CD4-positive, CD25-positive, alpha-beta regulatory T cell (primary cell): ENCODE measurements around the gene EXOC3L1. TPM values are rescaled to one million over a fixed set of nuclear protein-coding genes. Genes with fewer than 3 reads are reported as not detected.

Experiments
- ATAC-seq, 2 donors: fragments of 150-1000 bp; cut with Tn5 transposase; one replicate each; pipeline ENCODE4 v1.10.0; 2021; ENCODE audit warnings: low read depth in 2 of 2, moderate number of reproducible peaks in 2 of 2, moderate library complexity in 1 of 2
- DNase-seq, 3 donors: peaks; one replicate each; pipeline versions ENCODE4 v3.0.0 to v3.0.0-alpha.2; 2012 to 2022; ENCODE audit warnings: mixed read lengths in 1 of 3
- H3K27ac ChIP-seq: one replicate; pipeline ENCODE4 v1.7.0; 2013; ENCODE audit warnings: mild to moderate bottlenecking, low read length; ENCODE audit not compliant: insufficient read depth, poor library complexity, severe bottlenecking
- H3K27me3 ChIP-seq: one replicate; pipeline ENCODE4 v1.7.0; 2013; ENCODE audit warnings: low read length; ENCODE audit not compliant: control insufficient read depth, insufficient read depth
- H3K36me3 ChIP-seq: one replicate; pipeline ENCODE4 v1.7.0; 2013; ENCODE audit warnings: mild to moderate bottlenecking, low read length, moderate library complexity; ENCODE audit not compliant: control insufficient read depth, insufficient read depth
- H3K4me1 ChIP-seq: 2 replicates; pipeline ENCODE4 v1.7.0; 2013; ENCODE audit warnings: mild to moderate bottlenecking, low read length; ENCODE audit not compliant: insufficient read depth, control insufficient read depth, poor library complexity, severe bottlenecking
- H3K4me3 ChIP-seq: one replicate; pipeline ENCODE4 v1.7.0; 2013; ENCODE audit warnings: low read depth, mild to moderate bottlenecking, low read length, moderate library complexity
- H3K9me3 ChIP-seq, 2 experiments: 1 replicate in 1 of 2; 2 replicates in 1 of 2; pipeline ENCODE4 v1.7.0; 2013; ENCODE audit warnings: low read length in 2 of 2, mild to moderate bottlenecking in 1 of 2, moderate library complexity in 1 of 2; ENCODE audit not compliant: control insufficient read depth in 2 of 2
- H3K27ac Mint-ChIP-seq, 3 donors: one replicate each; pipeline ENCODE4 v1.8.0; 2020 to 2022; ENCODE audit warnings: mild to moderate bottlenecking in 3 of 3, mixed read lengths in 3 of 3, moderate library complexity in 2 of 3
- H3K27me3 Mint-ChIP-seq: one replicate; pipeline ENCODE4 v1.8.0; 2022; ENCODE audit warnings: mild to moderate bottlenecking, mixed read lengths
- H3K36me3 Mint-ChIP-seq: one replicate; pipeline ENCODE4 v1.8.0; 2020; ENCODE audit warnings: mixed read lengths
- H3K4me1 Mint-ChIP-seq, 4 donors: one replicate each; pipeline ENCODE4 v1.8.0; 2020 to 2022; ENCODE audit warnings: mixed read lengths in 4 of 4, mild to moderate bottlenecking in 1 of 4
- H3K4me3 Mint-ChIP-seq, 4 donors: one replicate each; pipeline ENCODE4 v1.8.0; 2020 to 2022; ENCODE audit warnings: mild to moderate bottlenecking in 4 of 4, mixed read lengths in 4 of 4, moderate library complexity in 3 of 4
- H3K9me3 Mint-ChIP-seq, 7 donors: one replicate each; pipeline ENCODE4 v1.8.0; 2020 to 2022; ENCODE audit warnings: mixed read lengths in 7 of 7, mild to moderate bottlenecking in 3 of 7, moderate library complexity in 2 of 7
- polyA plus RNA-seq, 4 donors: library from polyadenylated mRNA; unstranded; fragments of 300-500 nt; fragmentation: Illumina TruSeq; gene quantifications; one replicate each; pipeline ENCODE4 v1.2.3, GENCODE V29; 2021
- total RNA-seq: library from RNA; stranded (reverse); gene quantifications from one replicate; pipeline ENCODE4 v1.2.3, GENCODE V29; 2022

EXOC3L1 gene
- total and polyA plus RNA-seq, 5 donors from 2014 or later, result 0.25 to 0.86 (median 0.35) TPM; not detected in 2

GRCh38 chr16:67234180-67234597 lies 44.3 kb upstream of the EXOC3L1 start:
- no peak for DNase-seq
- Mint-ChIP-seq H3K4me3 (no peak overlapping the region), H3K27me3 (no peaks in the 10 kb centered on the region), H3K4me1 (peaks cover 0 to 6% (median 0%) of the 10 kb centered on the region in 4 donors), H3K9me3 (peaks cover 0 to 1% (median 0%) of the 10 kb centered on the region in 7 donors), H3K36me3 (peaks cover 30% of the 10 kb centered on the region), H3K27ac (peak overlapping the region in 1 of 3 donors; percentile 52)
- H3K4me1 ChIP-seq, result no peaks in the 10 kb centered on the region
- no peak for ATAC-seq
- no peaks in the 10 kb centered on the region for H3K27me3 ChIP-seq
- H3K36me3 ChIP-seq, result peaks cover 61% of the 10 kb centered on the region
- no peak overlapping the region for H3K4me3 ChIP-seq
- no peaks in the 10 kb centered on the region for H3K9me3 ChIP-seq
- no peak overlapping the region for H3K27ac ChIP-seq

DNA sequence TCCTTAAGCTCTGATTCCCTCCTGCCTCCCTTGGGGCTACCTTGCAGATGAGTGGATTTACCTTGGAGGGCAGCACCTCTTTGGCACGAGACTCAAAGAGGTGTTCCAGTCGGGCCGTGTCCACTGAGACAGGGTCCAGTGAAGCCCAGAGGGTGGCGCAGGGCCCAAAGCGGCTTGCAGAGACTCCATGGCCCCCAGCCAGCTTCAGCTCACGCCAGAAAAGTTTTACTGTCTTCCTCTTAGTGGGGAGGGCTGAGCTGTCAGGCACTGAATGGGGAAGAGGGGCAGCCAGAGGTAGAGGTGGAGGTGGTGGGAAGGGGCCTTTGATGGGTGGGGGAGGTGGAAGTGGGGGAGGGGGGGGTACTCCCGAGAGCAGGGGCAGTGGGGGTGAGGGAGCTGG lies 43.7 kb upstream of the EXOC3L1 start:
- ATAC-seq, result no peak
- H3K27ac ChIP-seq, result no peak overlapping the region
- Mint-ChIP-seq H3K4me1 (peaks cover 0 to 8% (median 0%) of the 10 kb centered on the region in 4 donors), H3K4me3 (no peak overlapping the region), H3K36me3 (peaks cover 29% of the 10 kb centered on the region), H3K27me3 (no peaks in the 10 kb centered on the region), H3K9me3 (peaks cover 0 to 1% (median 0%) of the 10 kb centered on the region in 7 donors), H3K27ac (no peak overlapping the region)
- DNase-seq, result no peak
- no peaks in the 10 kb centered on the region for H3K4me1 ChIP-seq
- no peaks in the 10 kb centered on the region for H3K9me3 ChIP-seq
- H3K4me3 ChIP-seq, result no peak overlapping the region
- peaks cover 60% of the 10 kb centered on the region for H3K36me3 ChIP-seq
- H3K27me3 ChIP-seq, result no peaks in the 10 kb centered on the region

DNA sequence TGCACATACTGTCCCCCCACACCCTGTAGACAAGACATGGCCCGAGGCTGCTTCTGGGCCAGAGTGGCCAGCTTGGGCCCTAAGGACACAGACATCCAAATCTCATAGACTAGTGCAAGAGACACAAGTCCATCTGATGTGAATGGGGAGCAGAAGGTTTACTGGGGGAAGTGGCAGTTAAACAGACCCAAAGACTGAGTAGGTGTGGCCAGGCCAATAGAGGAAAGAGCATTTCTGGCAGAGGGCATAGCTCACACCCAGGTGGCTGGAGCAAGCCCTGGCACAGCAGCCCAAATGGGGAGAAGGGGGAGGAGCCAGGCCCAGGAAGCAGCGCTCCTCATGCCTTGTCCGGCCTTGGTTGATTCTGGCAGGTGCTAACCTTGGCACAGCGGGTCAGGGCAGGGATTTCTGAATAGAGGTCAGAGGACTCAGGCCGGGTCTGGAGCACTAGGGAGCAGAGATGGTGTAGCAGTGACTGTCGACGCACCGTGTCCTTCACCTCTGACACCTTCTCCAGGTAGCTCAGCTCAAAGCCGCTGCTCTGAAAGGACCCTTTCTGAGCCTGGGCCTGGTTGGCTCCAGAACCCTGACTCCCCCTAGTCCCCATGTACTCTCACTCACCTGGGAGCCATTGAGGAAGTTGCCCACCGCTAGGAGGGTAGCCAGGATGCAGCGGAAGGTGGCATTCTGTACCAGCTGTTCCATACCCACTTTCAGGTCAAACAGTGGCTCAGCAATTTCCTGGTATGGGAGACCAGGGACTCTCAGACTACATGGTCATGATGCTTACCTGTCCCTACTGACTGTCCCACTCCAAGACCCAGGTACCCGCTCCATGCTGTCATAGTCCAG lies 41.1 kb upstream of the EXOC3L1 start:
- Mint-ChIP-seq H3K9me3 (no peaks in the 10 kb centered on the region), H3K4me3 (peak overlapping the region in 2 of 4 donors; percentile 22 to 58), H3K27ac (peak overlapping the region in 1 of 3 donors; percentile 37), H3K27me3 (no peaks in the 10 kb centered on the region), H3K4me1 (peaks cover 0 to 25% (median 10%) of the 10 kb centered on the region in 4 donors), H3K36me3 (peaks cover 15% of the 10 kb centered on the region)
- no peaks in the 10 kb centered on the region for H3K9me3 ChIP-seq
- ATAC-seq (no peak), DNase-seq (no peak)
- peaks cover 49% of the 10 kb centered on the region for H3K36me3 ChIP-seq
- no peaks in the 10 kb centered on the region for H3K27me3 ChIP-seq
- H3K4me3 ChIP-seq, result no peak overlapping the region
- H3K4me1 ChIP-seq, result peaks cover 18% of the 10 kb centered on the region
- H3K27ac ChIP-seq, result no peak overlapping the region

DNA sequence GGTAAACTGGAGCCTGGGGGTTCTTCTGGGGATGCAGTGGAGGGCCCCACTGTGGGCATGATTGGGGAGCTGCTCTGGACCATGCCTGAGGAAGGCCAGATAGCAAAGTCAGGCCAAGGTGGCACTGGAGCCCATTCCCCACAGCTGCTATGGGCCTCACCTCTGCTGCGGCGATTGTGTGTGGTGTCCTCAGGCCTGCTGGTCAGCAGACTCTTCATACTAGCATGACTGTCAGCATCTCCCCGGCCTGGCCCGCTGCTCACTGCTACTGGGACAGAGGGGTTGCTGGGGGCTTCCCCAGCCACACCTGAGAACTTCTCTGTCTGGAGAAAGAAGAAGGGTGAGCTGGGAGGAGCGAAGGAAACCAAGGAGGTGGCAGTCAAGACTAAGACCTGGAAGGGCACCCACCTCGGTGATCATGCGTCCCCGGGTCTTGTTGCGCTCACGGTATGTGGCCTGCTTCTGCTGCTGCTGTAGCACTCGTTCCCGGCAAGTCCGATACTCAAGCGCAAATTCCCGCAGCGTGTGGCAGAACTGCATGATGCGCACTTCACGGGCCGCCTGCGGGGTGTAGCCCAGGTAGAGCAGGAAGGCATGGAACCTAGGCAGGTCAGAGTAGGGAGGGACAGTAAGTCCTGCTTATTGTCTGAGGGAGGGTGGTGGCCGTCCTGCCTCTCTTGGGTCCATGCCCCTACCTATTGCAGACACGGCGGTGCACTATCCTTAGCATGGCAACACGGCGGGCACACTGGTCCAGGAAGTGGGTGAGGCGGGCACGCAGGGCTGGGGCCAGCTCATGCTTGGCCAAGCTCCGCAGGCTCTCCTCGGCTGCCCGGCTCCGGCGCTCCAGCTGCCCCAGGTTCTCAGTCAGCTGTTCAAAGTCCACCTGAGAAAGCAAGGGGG lies 40.2 kb upstream of the EXOC3L1 start:
- H3K27me3 ChIP-seq, result no peaks in the 10 kb centered on the region
- H3K36me3 ChIP-seq, result peaks cover 49% of the 10 kb centered on the region
- no peak overlapping the region for H3K4me3 ChIP-seq
- ATAC-seq (no peak), DNase-seq (no peak)
- H3K9me3 Mint-ChIP-seq, result no peaks in the 10 kb centered on the region
- H3K27me3 Mint-ChIP-seq, result no peaks in the 10 kb centered on the region
- peaks cover 19% of the 10 kb centered on the region for H3K4me1 ChIP-seq
- H3K27ac Mint-ChIP-seq, result peak overlapping the region in 1 of 3 donors; percentile 63
- H3K27ac ChIP-seq, result no peak overlapping the region
- peaks cover 14% of the 10 kb centered on the region for H3K36me3 Mint-ChIP-seq
- peaks cover under 1 to 34% (median 15%) of the 10 kb centered on the region in 4 donors for H3K4me1 Mint-ChIP-seq
- H3K4me3 Mint-ChIP-seq, result peak overlapping the region in 3 of 4 donors; percentile 38 to 98 (median 58)
- no peaks in the 10 kb centered on the region for H3K9me3 ChIP-seq

- H3K27me3 Mint-ChIP-seq, result no peaks in the 10 kb centered on the region
- Histone ChIP-seq H3K27me3 (no peaks in the 10 kb centered on the region), H3K4me1 (peaks cover 19% of the 10 kb centered on the region), H3K4me3 (no peak overlapping the region), H3K9me3 (no peaks in the 10 kb centered on the region), H3K27ac (no peak overlapping the region), H3K36me3 (peaks cover 38% of the 10 kb centered on the region)
- no peaks in the 10 kb centered on the region for H3K9me3 Mint-ChIP-seq
- peaks cover 14% of the 10 kb centered on the region for H3K36me3 Mint-ChIP-seq
- H3K4me1 Mint-ChIP-seq, result peaks cover 8 to 46% (median 19%) of the 10 kb centered on the region in 4 donors
- DNase-seq (no peak), ATAC-seq (no peak)
- peak overlapping the region; percentile 59 to 99 (median 98) for H3K4me3 Mint-ChIP-seq
- no peak overlapping the region for H3K27ac Mint-ChIP-seq
Observed at GRCh38 chr16:67228905-67229304, 39.0 kb upstream of the EXOC3L1 start.

- DNase-seq (no peak), ATAC-seq (no peak)
- Histone ChIP-seq H3K9me3 (no peaks in the 10 kb centered on the region), H3K36me3 (peaks cover 37% of the 10 kb centered on the region), H3K27me3 (no peaks in the 10 kb centered on the region), H3K27ac (peak overlapping the region; percentile 78), H3K4me1 (peaks cover 19% of the 10 kb centered on the region), H3K4me3 (peak overlapping the region; percentile 87)
- H3K9me3 Mint-ChIP-seq, result no peaks in the 10 kb centered on the region
- H3K27me3 Mint-ChIP-seq, result no peaks in the 10 kb centered on the region
- peaks cover 11% of the 10 kb centered on the region for H3K36me3 Mint-ChIP-seq
- peak overlapping the region; percentile 98 to 99 (median 98) for H3K4me3 Mint-ChIP-seq
- peaks cover 8 to 49% (median 24%) of the 10 kb centered on the region in 4 donors for H3K4me1 Mint-ChIP-seq
- peak overlapping the region in 2 of 3 donors; percentile 69 to 97 for H3K27ac Mint-ChIP-seq
Observed at GRCh38 chr16:67228034-67228785, 38.3 kb upstream of the EXOC3L1 start.

DNA sequence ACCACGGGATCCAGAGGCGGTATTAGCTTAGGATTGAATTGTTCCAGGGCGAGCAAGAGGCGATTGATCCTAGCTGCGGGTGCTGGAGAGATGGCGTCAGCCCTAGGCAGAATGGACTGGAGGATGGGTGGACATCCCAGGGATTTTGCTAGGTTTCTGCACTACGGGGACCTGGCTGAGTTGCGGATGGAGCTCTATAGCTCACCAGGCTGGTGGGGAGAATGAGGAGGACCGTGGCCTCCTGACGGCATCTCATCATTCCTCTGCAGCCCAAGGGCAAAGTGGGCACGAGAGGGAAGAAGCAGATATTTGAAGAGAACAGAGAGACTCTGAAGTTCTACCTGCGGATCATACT lies 37.6 kb upstream of the EXOC3L1 start:
- Mint-ChIP-seq H3K9me3 (no peaks in the 10 kb centered on the region), H3K4me1 (peaks cover 8 to 49% (median 26%) of the 10 kb centered on the region in 4 donors), H3K4me3 (peak overlapping the region; percentile 98 to 99 (median 98)), H3K27me3 (no peaks in the 10 kb centered on the region), H3K36me3 (peaks cover 11% of the 10 kb centered on the region), H3K27ac (peak overlapping the region in 2 of 3 donors; percentile 97 to 98)
- peaks cover 37% of the 10 kb centered on the region for H3K36me3 ChIP-seq
- H3K4me1 ChIP-seq, result peaks cover 19% of the 10 kb centered on the region
- no peaks in the 10 kb centered on the region for H3K9me3 ChIP-seq
- peak overlapping the region; percentile 87 for H3K4me3 ChIP-seq
- no peaks in the 10 kb centered on the region for H3K27me3 ChIP-seq
- peak overlapping the region; percentile 78 for H3K27ac ChIP-seq
- DNase-seq (no peak), ATAC-seq (no peak)
